Brain microvascular endothelial cell (primary cell): ENCODE measurements around the gene PRKAG3.

Experiments used
- DNase-seq: peaks from one replicate; pipeline ENCODE4 v3.0.0-alpha.2; 2020
- H3K27ac ChIP-seq: fragments of 250-450 bp; sonication (Bioruptor Pico); 2 replicates; pipeline ENCODE4 v1.5.1; 2020; ENCODE audit warnings: mild to moderate bottlenecking, moderate library complexity
- H3K27me3 ChIP-seq: fragments of 250-450 bp; sonication (Bioruptor Pico); replicated peaks from 2 replicates; pipeline ENCODE4 v1.5.1; 2020; ENCODE audit warnings: mild to moderate bottlenecking
- H3K36me3 ChIP-seq: fragments of 250-450 bp; sonication (Bioruptor Pico); replicated peaks from 2 replicates; pipeline ENCODE4 v1.5.1; 2020; ENCODE audit warnings: mild to moderate bottlenecking
- H3K4me3 ChIP-seq: 2 replicates; pipeline ENCODE4 v1.5.1; 2011; ENCODE audit warnings: low read depth, mild to moderate bottlenecking, control low read depth, low read length, moderate library complexity
- in situ Hi-C: cut with HindIII; loops from 2 replicates; pipeline ENCODE4 v1.10.0; 2017; ENCODE audit warnings: low sequenced_read_pairs, low pct_ligation_motif_present
- TF ChIP-seq, protein P1 (sequence below): IDR thresholded peaks from 2 replicates; pipeline ENCODE4 v1.5.1; 2011; ENCODE audit warnings: low read depth, mild to moderate bottlenecking, moderate library complexity, low read length, control low read depth, inconsistent platforms; ENCODE audit errors: missing control alignments

PRKAG3 gene

GRCh38 chr2:218867900-218868299 lies 36.3 kb upstream of the PRKAG3 start:
- Histone ChIP-seq H3K4me3 (no peak overlapping the region), H3K36me3 (no peaks in the 10 kb centered on the region), H3K27ac (no peak overlapping the region), H3K27me3 (peaks cover 54% of the 10 kb centered on the region)
- DNase-seq = no peak
- in situ Hi-C loops = no loop called here
- TF ChIP-seq, protein P1, sequence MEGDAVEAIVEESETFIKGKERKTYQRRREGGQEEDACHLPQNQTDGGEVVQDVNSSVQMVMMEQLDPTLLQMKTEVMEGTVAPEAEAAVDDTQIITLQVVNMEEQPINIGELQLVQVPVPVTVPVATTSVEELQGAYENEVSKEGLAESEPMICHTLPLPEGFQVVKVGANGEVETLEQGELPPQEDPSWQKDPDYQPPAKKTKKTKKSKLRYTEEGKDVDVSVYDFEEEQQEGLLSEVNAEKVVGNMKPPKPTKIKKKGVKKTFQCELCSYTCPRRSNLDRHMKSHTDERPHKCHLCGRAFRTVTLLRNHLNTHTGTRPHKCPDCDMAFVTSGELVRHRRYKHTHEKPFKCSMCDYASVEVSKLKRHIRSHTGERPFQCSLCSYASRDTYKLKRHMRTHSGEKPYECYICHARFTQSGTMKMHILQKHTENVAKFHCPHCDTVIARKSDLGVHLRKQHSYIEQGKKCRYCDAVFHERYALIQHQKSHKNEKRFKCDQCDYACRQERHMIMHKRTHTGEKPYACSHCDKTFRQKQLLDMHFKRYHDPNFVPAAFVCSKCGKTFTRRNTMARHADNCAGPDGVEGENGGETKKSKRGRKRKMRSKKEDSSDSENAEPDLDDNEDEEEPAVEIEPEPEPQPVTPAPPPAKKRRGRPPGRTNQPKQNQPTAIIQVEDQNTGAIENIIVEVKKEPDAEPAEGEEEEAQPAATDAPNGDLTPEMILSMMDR = no peak

GRCh38 chr2:218865999-218866398 lies 34.4 kb upstream of the PRKAG3 start:
- TF ChIP-seq, protein P1 = no peak
- in situ Hi-C loops = no loop called here
- DNase-seq = no peak
- Histone ChIP-seq H3K4me3 (no peak overlapping the region), H3K27me3 (peaks cover 47% of the 10 kb centered on the region), H3K27ac (no peak overlapping the region), H3K36me3 (no peaks in the 10 kb centered on the region)

GRCh38 chr2:218865396-218865795 lies 33.8 kb upstream of the PRKAG3 start:
- TF ChIP-seq, protein P1 = no peak
- in situ Hi-C loops = no loop called here
- Histone ChIP-seq H3K27ac (no peak overlapping the region), H3K4me3 (no peak overlapping the region), H3K27me3 (peaks cover 46% of the 10 kb centered on the region), H3K36me3 (no peaks in the 10 kb centered on the region)
- DNase-seq = no peak

- H3K27me3 ChIP-seq = peaks cover 54% of the 10 kb centered on the region
- no peak overlapping the region for H3K27ac ChIP-seq
- no peaks in the 10 kb centered on the region for H3K36me3 ChIP-seq
- no peak overlapping the region for H3K4me3 ChIP-seq
- no peak for DNase-seq
- TF ChIP-seq, protein P1 = no peak
- in situ Hi-C loops = no loop called here
These were observed 31.5 kb upstream of the PRKAG3 start for GRCh38 chr2:218863021-218863520.

GRCh38 chr2:218861645-218862318 lies 30.2 kb upstream of the PRKAG3 start:
- Histone ChIP-seq H3K27me3 (peaks cover 57% of the 10 kb centered on the region), H3K4me3 (no peak overlapping the region), H3K36me3 (no peaks in the 10 kb centered on the region), H3K27ac (no peak overlapping the region)
- TF ChIP-seq, protein P1 = no peak
- in situ Hi-C loops = no loop called here
- no peak for DNase-seq

GRCh38 chr2:218860950-218861381 lies 29.4 kb upstream of the PRKAG3 start:
- TF ChIP-seq, protein P1 = no peak
- in situ Hi-C loops = no loop called here
- Histone ChIP-seq H3K27me3 (peaks cover 58% of the 10 kb centered on the region), H3K36me3 (no peaks in the 10 kb centered on the region), H3K27ac (no peak overlapping the region), H3K4me3 (no peak overlapping the region)
- DNase-seq = no peak
